ENCODE data around the gene SPACA6.

SPACA6 gene

DNA sequence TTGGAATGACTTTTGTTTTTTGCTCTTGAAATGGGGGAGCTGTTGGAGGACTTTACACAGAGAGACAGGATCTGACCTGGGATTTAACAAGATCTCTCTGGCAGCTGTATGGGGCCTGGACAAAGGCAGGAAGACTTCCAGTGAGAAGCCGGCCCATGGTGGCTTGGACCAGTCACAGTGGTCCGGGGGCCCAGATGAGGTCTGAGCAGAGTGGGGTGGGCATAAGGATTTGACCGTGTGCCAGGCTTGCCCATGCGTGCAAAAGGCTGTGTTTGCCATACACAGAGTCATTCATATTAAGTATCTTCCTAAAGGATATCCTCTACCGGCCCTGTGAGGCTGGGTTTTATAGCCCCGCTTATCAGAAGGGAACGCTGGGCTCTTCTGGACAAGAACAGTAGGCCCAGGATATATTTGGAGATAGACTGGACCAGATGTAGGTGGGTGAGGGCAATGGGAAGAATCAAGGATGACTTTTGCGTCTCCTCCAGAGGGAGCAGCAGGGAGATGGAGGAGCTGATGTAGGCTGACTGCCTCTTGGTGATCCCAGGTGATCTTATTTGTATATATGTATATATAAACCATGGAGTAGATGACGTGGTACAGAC lies 4.1 kb downstream of the SPACA6 start:
- 94% methylated on average over 9 of the region's 9 CpGs for WGBS
- Histone ChIP-seq H3K9me3 (ENCODE audit: insufficient read depth, low read depth, low read length) (no peaks in the 10 kb centered on the region), H3K9ac (ENCODE audit: low read depth, low read length) (no peak overlapping the region), H3K27ac (ENCODE audit: low read depth, low read length) (no peak overlapping the region), H3K27me3 (ENCODE audit: insufficient read depth, low read length) (no peaks in the 10 kb centered on the region), H3K4me1 (ENCODE audit: insufficient read depth, low read length) (peaks cover 9% of the 10 kb centered on the region; the same call in 1 of the 2 replicates), H3K4me3 (ENCODE audit: low read length) (no peak overlapping the region), H3K36me3 (ENCODE audit: insufficient read depth, low read length) (peaks cover 42% of the 10 kb centered on the region)

DNA sequence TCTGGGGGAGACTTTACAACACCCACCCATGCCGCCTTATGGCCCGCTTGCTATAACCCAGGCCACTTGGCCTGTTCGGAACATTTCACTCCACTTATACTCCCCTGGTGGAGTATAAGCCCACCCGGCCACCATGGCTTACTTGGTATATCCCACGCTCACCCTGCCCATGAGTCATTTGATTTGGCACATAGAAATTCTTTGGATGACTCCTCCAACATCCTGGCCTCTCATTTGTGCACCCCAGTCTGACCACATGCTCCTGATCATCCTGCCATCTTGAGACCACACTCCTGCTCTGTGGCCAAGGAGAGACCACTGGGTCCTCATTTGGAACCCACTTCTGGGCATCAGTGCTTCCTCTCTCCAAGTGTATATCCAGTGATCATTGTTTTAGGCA lies 5.2 kb downstream of the SPACA6 start:
- no peak overlapping the region for H3K4me3 ChIP-seq (ENCODE audit: low read length)
- no peak overlapping the region for H3K27ac ChIP-seq (ENCODE audit: low read depth, low read length)
- H3K9ac ChIP-seq (ENCODE audit: low read depth, low read length): no peak overlapping the region
- peaks cover 6% of the 10 kb centered on the region; the same call in 1 of the 2 replicates for H3K4me1 ChIP-seq (ENCODE audit: insufficient read depth, low read length)
- H3K36me3 ChIP-seq (ENCODE audit: insufficient read depth, low read length): peaks cover 42% of the 10 kb centered on the region
- no peaks in the 10 kb centered on the region for H3K27me3 ChIP-seq (ENCODE audit: insufficient read depth, low read length)
- WGBS: 94% methylated on average over 5 of the region's 5 CpGs
- H3K9me3 ChIP-seq (ENCODE audit: insufficient read depth, low read depth, low read length): no peaks in the 10 kb centered on the region

GRCh38 chr19:51699170-51699569 lies 6.0 kb downstream of the SPACA6 start:
- H3K27ac ChIP-seq (ENCODE audit: low read depth, low read length): no peak overlapping the region
- no peaks in the 10 kb centered on the region for H3K9me3 ChIP-seq (ENCODE audit: insufficient read depth, low read depth, low read length)
- H3K36me3 ChIP-seq (ENCODE audit: insufficient read depth, low read length): peaks cover 42% of the 10 kb centered on the region
- 90% methylated on average over 5 of the region's 5 CpGs for WGBS
- no peaks in the 10 kb centered on the region for H3K27me3 ChIP-seq (ENCODE audit: insufficient read depth, low read length)
- H3K9ac ChIP-seq (ENCODE audit: low read depth, low read length): no peak overlapping the region
- H3K4me3 ChIP-seq (ENCODE audit: low read length): no peak overlapping the region
- H3K4me1 ChIP-seq (ENCODE audit: insufficient read depth, low read length): peaks cover 6% of the 10 kb centered on the region; the same call in 1 of the 2 replicates

GRCh38 chr19:51701468-51702100 lies 8.5 kb downstream of the SPACA6 start:
- Histone ChIP-seq H3K36me3 (ENCODE audit: insufficient read depth, low read length) (peaks cover 45% of the 10 kb centered on the region), H3K4me3 (ENCODE audit: low read length) (peak overlapping the region; percentile 79), H3K27ac (ENCODE audit: low read depth, low read length) (peak overlapping the region; percentile 89; the same call in 1 of the 2 replicates), H3K27me3 (ENCODE audit: insufficient read depth, low read length) (no peaks in the 10 kb centered on the region), H3K9me3 (ENCODE audit: insufficient read depth, low read depth, low read length) (no peaks in the 10 kb centered on the region), H3K9ac (ENCODE audit: low read depth, low read length) (no peak overlapping the region), H3K4me1 (ENCODE audit: insufficient read depth, low read length) (peaks cover 6% of the 10 kb centered on the region; the same call in 1 of the 2 replicates)
- 86% methylated on average over 12 of the region's 12 CpGs for WGBS

GRCh38 chr19:51702103-51702824 lies 9.1 kb downstream of the SPACA6 start:
- peak overlapping the region; percentile 79 for H3K4me3 ChIP-seq (ENCODE audit: low read length)
- H3K9me3 ChIP-seq (ENCODE audit: insufficient read depth, low read depth, low read length): no peaks in the 10 kb centered on the region
- WGBS: 16% methylated on average over 27 of the region's 27 CpGs
- no peaks in the 10 kb centered on the region for H3K27me3 ChIP-seq (ENCODE audit: insufficient read depth, low read length)
- H3K9ac ChIP-seq (ENCODE audit: low read depth, low read length): 0 out of 2 replicates have a peak overlapping the region, but pooled peaks have one; percentile 36
- H3K4me1 ChIP-seq (ENCODE audit: insufficient read depth, low read length): peaks cover 6% of the 10 kb centered on the region; the same call in 1 of the 2 replicates
- peak overlapping the region; percentile 89; the same call in 1 of the 2 replicates for H3K27ac ChIP-seq (ENCODE audit: low read depth, low read length)
- peaks cover 44% of the 10 kb centered on the region for H3K36me3 ChIP-seq (ENCODE audit: insufficient read depth, low read length)

DNA sequence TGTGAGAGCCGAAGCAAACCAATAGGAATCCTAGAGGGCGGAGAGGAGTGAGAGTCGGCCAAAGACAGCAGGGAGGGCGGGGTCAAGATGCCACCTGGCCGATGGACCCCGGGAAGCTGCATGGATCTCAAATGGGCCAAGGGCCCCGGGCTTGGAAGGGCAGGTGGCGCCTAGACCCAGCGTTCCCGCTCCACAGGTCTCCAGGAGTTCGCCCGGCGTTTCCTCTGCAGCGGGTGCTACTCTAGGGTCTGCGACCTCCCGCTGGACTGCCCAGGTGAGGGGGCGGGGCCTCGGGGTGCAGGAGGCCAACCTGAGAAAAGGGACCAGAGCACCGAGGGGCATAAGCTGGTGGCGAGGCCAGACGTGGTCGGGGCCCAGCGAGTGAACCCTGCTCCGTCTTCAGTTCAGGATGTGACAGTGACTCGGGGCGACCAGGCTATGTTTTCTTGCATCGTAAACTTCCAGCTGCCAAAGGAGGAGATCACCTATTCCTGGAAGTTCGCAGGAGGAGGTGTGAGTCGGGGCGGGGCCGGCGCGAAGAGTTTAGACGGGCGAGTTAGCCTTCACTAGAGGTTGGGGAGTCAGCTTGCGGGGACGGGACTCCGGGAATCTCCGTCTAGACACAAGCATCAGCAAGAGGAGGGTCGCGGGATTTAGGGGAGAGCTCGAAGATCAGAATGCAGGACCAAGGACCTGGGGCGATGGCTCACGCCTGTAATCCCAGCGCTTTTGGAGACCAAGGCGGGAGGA lies 9.9 kb downstream of the SPACA6 start:
- H3K36me3 ChIP-seq (ENCODE audit: insufficient read depth, low read length): peaks cover 40% of the 10 kb centered on the region
- H3K27me3 ChIP-seq (ENCODE audit: insufficient read depth, low read length): no peaks in the 10 kb centered on the region
- peak overlapping the region; percentile 89; the same call in 1 of the 2 replicates for H3K27ac ChIP-seq (ENCODE audit: low read depth, low read length)
- peaks cover 6% of the 10 kb centered on the region; the same call in 1 of the 2 replicates for H3K4me1 ChIP-seq (ENCODE audit: insufficient read depth, low read length)
- no peak overlapping the region for H3K9ac ChIP-seq (ENCODE audit: low read depth, low read length)
- no peaks in the 10 kb centered on the region for H3K9me3 ChIP-seq (ENCODE audit: insufficient read depth, low read depth, low read length)
- WGBS: 9% methylated on average over 46 of the region's 46 CpGs
- H3K4me3 ChIP-seq (ENCODE audit: low read length): peak overlapping the region; percentile 79

GRCh38 chr19:51703575-51704515 lies 10.7 kb downstream of the SPACA6 start:
- 2% methylated on average over 74 of the region's 74 CpGs for WGBS
- Histone ChIP-seq H3K4me1 (ENCODE audit: insufficient read depth, low read length) (peaks cover 6% of the 10 kb centered on the region; the same call in 1 of the 2 replicates), H3K9ac (ENCODE audit: low read depth, low read length) (peak overlapping the region; percentile 77), H3K27me3 (ENCODE audit: insufficient read depth, low read length) (no peaks in the 10 kb centered on the region), H3K4me3 (ENCODE audit: low read length) (peak overlapping the region; percentile 79), H3K36me3 (ENCODE audit: insufficient read depth, low read length) (peaks cover 32% of the 10 kb centered on the region), H3K9me3 (ENCODE audit: insufficient read depth, low read depth, low read length) (no peaks in the 10 kb centered on the region), H3K27ac (ENCODE audit: low read depth, low read length) (peak overlapping the region; percentile 78)

- Histone ChIP-seq H3K9me3 (ENCODE audit: insufficient read depth, low read depth, low read length) (no peaks in the 10 kb centered on the region), H3K27ac (ENCODE audit: low read depth, low read length) (peak overlapping the region; percentile 78), H3K27me3 (ENCODE audit: insufficient read depth, low read length) (0 out of 2 replicates have a peak, but pooled peaks cover 2% of the 10 kb centered on the region), H3K36me3 (ENCODE audit: insufficient read depth, low read length) (peaks cover 24% of the 10 kb centered on the region; the same call in 1 of the 2 replicates), H3K9ac (ENCODE audit: low read depth, low read length) (peak overlapping the region; percentile 77), H3K4me3 (ENCODE audit: low read length) (peak overlapping the region; percentile 79), H3K4me1 (ENCODE audit: insufficient read depth, low read length) (peaks cover 6% of the 10 kb centered on the region; the same call in 1 of the 2 replicates)
- 70% methylated on average over 4 of the region's 4 CpGs for WGBS
Measured at GRCh38 chr19:51704626-51705025, 11.5 kb downstream of the SPACA6 start.

GRCh38 chr19:51706296-51706695 lies 13.2 kb downstream of the SPACA6 start:
- H3K9me3 ChIP-seq (ENCODE audit: insufficient read depth, low read depth, low read length): no peaks in the 10 kb centered on the region
- H3K36me3 ChIP-seq (ENCODE audit: insufficient read depth, low read length): peaks cover 22% of the 10 kb centered on the region; the same call in 1 of the 2 replicates
- peaks cover 6% of the 10 kb centered on the region; the same call in 1 of the 2 replicates for H3K4me1 ChIP-seq (ENCODE audit: insufficient read depth, low read length)
- no peak overlapping the region for H3K4me3 ChIP-seq (ENCODE audit: low read length)
- WGBS: 94% methylated on average over 4 of the region's 4 CpGs
- peaks cover 8% of the 10 kb centered on the region for H3K27me3 ChIP-seq (ENCODE audit: insufficient read depth, low read length)
- H3K27ac ChIP-seq (ENCODE audit: low read depth, low read length): no peak overlapping the region
- no peak overlapping the region for H3K9ac ChIP-seq (ENCODE audit: low read depth, low read length)

- Histone ChIP-seq H3K4me1 (ENCODE audit: insufficient read depth, low read length) (0 out of 2 replicates have a peak, but pooled peaks cover under 1% of the 10 kb centered on the region), H3K36me3 (ENCODE audit: insufficient read depth, low read length) (peaks cover 20% of the 10 kb centered on the region; the same call in 1 of the 2 replicates), H3K9ac (ENCODE audit: low read depth, low read length) (no peak overlapping the region), H3K9me3 (ENCODE audit: insufficient read depth, low read depth, low read length) (no peaks in the 10 kb centered on the region), H3K4me3 (ENCODE audit: low read length) (no peak overlapping the region), H3K27ac (ENCODE audit: low read depth, low read length) (no peak overlapping the region), H3K27me3 (ENCODE audit: insufficient read depth, low read length) (peaks cover 8% of the 10 kb centered on the region)
- 95% methylated on average over 3 of the region's 3 CpGs for WGBS
Measured at GRCh38 chr19:51706885-51707284, 13.8 kb downstream of the SPACA6 start.

All from HUES64 (cell line).